ENCODE data around the gene DRGX. TPM values are rescaled to one million over a fixed set of nuclear protein-coding genes. Genes with fewer than 3 reads are reported as not detected.

Gene DRGX
- total and polyA plus RNA-seq, 2 experiments from 2014 or later: not detected

GRCh38 chr10:49351669-49352068, 44.2 kb downstream of the DRGX start:
- Histone ChIP-seq H3K4me1 (ENCODE audit: low read depth) (no peaks in the 10 kb centered on the region), H3K27me3 (no peaks in the 10 kb centered on the region), H3K36me3 (no peaks in the 10 kb centered on the region), H3K9me3 (ENCODE audit: low read depth) (no peaks in the 10 kb centered on the region), H3K4me3 (no peak overlapping the region), H3K27ac (no peak overlapping the region)
- no peak for DNase-seq (ENCODE audit: low read depth in 1 of 2, low spot score in 1 of 2)
- TF ChIP-seq, protein P1, sequence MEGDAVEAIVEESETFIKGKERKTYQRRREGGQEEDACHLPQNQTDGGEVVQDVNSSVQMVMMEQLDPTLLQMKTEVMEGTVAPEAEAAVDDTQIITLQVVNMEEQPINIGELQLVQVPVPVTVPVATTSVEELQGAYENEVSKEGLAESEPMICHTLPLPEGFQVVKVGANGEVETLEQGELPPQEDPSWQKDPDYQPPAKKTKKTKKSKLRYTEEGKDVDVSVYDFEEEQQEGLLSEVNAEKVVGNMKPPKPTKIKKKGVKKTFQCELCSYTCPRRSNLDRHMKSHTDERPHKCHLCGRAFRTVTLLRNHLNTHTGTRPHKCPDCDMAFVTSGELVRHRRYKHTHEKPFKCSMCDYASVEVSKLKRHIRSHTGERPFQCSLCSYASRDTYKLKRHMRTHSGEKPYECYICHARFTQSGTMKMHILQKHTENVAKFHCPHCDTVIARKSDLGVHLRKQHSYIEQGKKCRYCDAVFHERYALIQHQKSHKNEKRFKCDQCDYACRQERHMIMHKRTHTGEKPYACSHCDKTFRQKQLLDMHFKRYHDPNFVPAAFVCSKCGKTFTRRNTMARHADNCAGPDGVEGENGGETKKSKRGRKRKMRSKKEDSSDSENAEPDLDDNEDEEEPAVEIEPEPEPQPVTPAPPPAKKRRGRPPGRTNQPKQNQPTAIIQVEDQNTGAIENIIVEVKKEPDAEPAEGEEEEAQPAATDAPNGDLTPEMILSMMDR (IDR thresholded peaks at IDR 0.05; ENCODE audit: low read depth, low read length): no peak

DNA sequence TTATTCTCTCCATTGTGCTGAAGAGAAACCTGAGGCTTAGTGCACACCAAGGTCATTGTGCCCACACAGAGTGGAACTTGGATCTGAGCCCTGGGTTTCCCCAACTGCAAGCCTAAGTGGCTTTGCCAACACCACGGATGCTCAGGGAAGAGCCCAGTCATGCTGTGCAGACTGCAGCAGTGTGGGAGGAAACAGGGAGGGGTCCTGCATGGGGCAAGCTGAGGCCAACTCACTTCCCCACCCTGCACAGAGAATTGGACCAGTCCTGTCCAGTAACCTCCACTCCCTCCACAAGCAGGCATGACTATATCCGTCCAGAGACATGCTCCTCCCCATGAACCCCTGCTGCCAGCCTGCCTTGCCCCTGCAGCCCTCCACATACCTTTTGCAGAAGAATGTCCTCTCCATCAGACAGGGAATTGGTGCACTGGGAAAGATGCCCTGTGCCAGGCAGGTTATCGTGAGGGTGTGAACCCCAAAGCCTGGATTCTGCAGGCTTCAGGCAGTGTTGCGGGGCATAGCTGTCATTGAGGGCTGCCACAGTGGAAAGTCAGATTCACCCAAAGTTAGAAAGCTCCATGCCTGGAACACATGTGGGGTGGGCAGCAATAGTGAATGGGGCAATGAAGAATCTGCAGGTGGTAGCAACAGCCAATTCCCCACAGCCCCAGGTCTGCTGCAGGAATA, 44.9 kb downstream of the DRGX start:
- H3K9me3 ChIP-seq (ENCODE audit: low read depth): no peaks in the 10 kb centered on the region
- H3K4me1 ChIP-seq (ENCODE audit: low read depth): no peaks in the 10 kb centered on the region
- no peaks in the 10 kb centered on the region for H3K27me3 ChIP-seq
- TF ChIP-seq, protein P1 (IDR thresholded peaks at IDR 0.05; ENCODE audit: low read depth, low read length): no peak
- no peak overlapping the region for H3K4me3 ChIP-seq
- H3K36me3 ChIP-seq: no peaks in the 10 kb centered on the region
- DNase-seq (ENCODE audit: low read depth in 1 of 2, low spot score in 1 of 2): no peak
- no peak overlapping the region for H3K27ac ChIP-seq

DNA sequence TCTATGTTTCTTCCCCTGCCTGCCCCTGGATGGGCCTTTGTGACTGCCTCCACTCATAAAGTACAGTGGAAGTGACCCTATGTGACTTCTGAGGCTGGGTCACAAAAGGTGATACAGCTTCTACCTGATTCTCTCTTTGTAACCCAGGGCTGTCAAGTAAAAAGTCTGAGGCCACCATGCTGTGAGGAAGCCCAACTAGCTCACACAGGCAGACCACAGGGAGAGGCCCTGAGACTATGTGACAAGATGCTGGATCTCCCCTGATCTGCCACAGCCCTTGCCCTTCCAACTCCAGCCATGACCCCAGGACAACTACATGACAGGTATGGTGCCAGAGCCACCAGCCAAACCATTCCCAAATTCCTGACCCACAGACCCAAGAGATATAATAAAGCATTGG, 45.8 kb downstream of the DRGX start:
- H3K36me3 ChIP-seq: no peaks in the 10 kb centered on the region
- no peaks in the 10 kb centered on the region for H3K4me1 ChIP-seq (ENCODE audit: low read depth)
- no peak overlapping the region for H3K27ac ChIP-seq
- H3K4me3 ChIP-seq: no peak overlapping the region
- H3K9me3 ChIP-seq (ENCODE audit: low read depth): no peaks in the 10 kb centered on the region
- TF ChIP-seq, protein P1 (IDR thresholded peaks at IDR 0.05; ENCODE audit: low read depth, low read length): no peak
- DNase-seq (ENCODE audit: low read depth in 1 of 2, low spot score in 1 of 2): no peak
- H3K27me3 ChIP-seq: no peaks in the 10 kb centered on the region

DNA sequence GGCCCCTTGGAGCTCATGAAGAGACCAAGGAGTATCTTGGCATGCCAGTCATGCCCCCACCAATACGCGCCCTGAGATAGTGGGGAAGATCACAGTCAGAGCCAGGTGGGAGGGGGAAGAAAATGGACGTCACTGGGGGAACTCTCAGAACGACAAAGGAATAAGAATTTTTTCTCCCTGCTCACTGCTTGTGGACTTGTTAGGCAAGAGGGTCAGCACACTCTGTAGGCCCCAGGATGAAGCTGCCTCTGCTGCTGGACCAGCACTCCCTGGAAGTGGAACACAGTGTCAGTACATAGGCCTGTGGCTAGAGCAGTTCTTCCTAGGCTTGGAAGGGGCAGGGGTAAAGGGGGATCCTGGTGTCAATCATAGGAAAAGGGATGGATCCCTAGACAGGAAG, 46.5 kb downstream of the DRGX start:
- TF ChIP-seq, protein P1 (IDR thresholded peaks at IDR 0.05; ENCODE audit: low read depth, low read length): no peak
- no peak overlapping the region for H3K27ac ChIP-seq

GRCh38 chr10:49348593-49348992, 47.3 kb downstream of the DRGX start:
- Histone ChIP-seq H3K27ac (no peak overlapping the region), H3K4me1 (ENCODE audit: low read depth) (no peaks in the 10 kb centered on the region), H3K27me3 (no peaks in the 10 kb centered on the region), H3K4me3 (no peak overlapping the region), H3K36me3 (no peaks in the 10 kb centered on the region), H3K9me3 (ENCODE audit: low read depth) (no peaks in the 10 kb centered on the region)
- TF ChIP-seq, protein P1 (IDR thresholded peaks at IDR 0.05; ENCODE audit: low read depth, low read length): no peak
- no peak for DNase-seq (ENCODE audit: low read depth in 1 of 2, low spot score in 1 of 2)

More for the DNA sequence above, 46.5 kb downstream of the DRGX start:
- Histone ChIP-seq H3K4me1 (ENCODE audit: low read depth) (no peaks in the 10 kb centered on the region), H3K36me3 (no peaks in the 10 kb centered on the region), H3K4me3 (no peak overlapping the region), H3K27me3 (no peaks in the 10 kb centered on the region), H3K9me3 (ENCODE audit: low read depth) (no peaks in the 10 kb centered on the region)
- DNase-seq (ENCODE audit: low read depth in 1 of 2, low spot score in 1 of 2): no peak

Data from cardiac muscle cell (in vitro differentiated cells and primary cell).